Psoas muscle (tissue), 8 donors: ENCODE measurements around the gene SPACA4. TPM values are rescaled to one million over a fixed set of nuclear protein-coding genes. Genes with fewer than 3 reads are reported as not detected.

ENCODE experiments used
- ATAC-seq, 4 donors: fragments of 200-7000 bp; cut with Tn5 transposase; one replicate each; pipeline ENCODE4 v1.9.1; 2020; ENCODE audit warnings: moderate library complexity in 3 of 4, mild to moderate bottlenecking in 2 of 4
- DNase-seq, 2 donors: peaks; one replicate each; pipeline ENCODE4 v3.0.0-alpha.2; 2020
- H3K27ac ChIP-seq: fragments of 200-600 bp; one replicate; pipeline ENCODE4 v1.8.0; 2022
- H3K27me3 ChIP-seq, 3 donors: fragments of 200-600 bp in 1 of 3; one replicate each; pipeline versions ENCODE4 v1.6.1 to v1.8.0; 2013 to 2022; ENCODE audit warnings: low read length in 2 of 3, mild to moderate bottlenecking in 2 of 3, moderate library complexity in 1 of 3; ENCODE audit not compliant: insufficient read depth in 3 of 3
- H3K36me3 ChIP-seq, 2 donors: fragments of 200-600 bp in 1 of 2; one replicate each; pipeline versions ENCODE4 v1.6.1 to v1.8.0; 2013 to 2022; ENCODE audit warnings: low read depth in 1 of 2, mild to moderate bottlenecking in 1 of 2, moderate library complexity in 1 of 2; ENCODE audit not compliant: insufficient read depth in 1 of 2
- H3K4me1 ChIP-seq: fragments of 200-600 bp; one replicate; pipeline ENCODE4 v1.8.0; 2022
- H3K4me3 ChIP-seq: fragments of 200-600 bp; one replicate; pipeline ENCODE4 v1.8.0; 2022; ENCODE audit warnings: mild to moderate bottlenecking
- H3K9me3 ChIP-seq: fragments of 200-600 bp; one replicate; pipeline ENCODE4 v1.8.0; 2022
- CTCF ChIP-seq: fragments of 200-600 bp; IDR thresholded peaks from one replicate; pipeline ENCODE4 v1.8.0; 2022; ENCODE audit warnings: antibody characterized with exemption
- WGBS, 3 donors: extraction: QIAGEN DNeasy Blood & Tissue Kit; methylation state at CpG; one replicate each; pipeline versions ENCODE4 v1.1.6 to v1.1.7; 2013; 5-methylcytosine and 5-hydroxymethylcytosine counted together
- intact Hi-C, 2 donors: fragments of 100-400 bp; cut with DNase I; formaldehyde crosslinking; loops; one replicate each; pipeline versions ENCODE4 v1.11.0 to v1.14.2; 2022
- polyA plus RNA-seq, 3 donors: library from polyadenylated mRNA; stranded (reverse); fragments of 200-250 nt; gene quantifications; one replicate each; pipeline ENCODE4 v1.2.3, GENCODE V29; 2013
- total RNA-seq, 4 donors: library from RNA; stranded (reverse); fragmentation: NEBNext Ultra II Directional in 2 of 4; extraction: Animal tissue kit (Norgen Biotek cat#: 25700) in 2 of 4; gene quantifications; one replicate each; pipeline versions ENCODE4 v1.2.1 to v1.2.4, GENCODE V29; 2021 to 2023
- donor health status: healthy with polysubstance abuse.
- donor health status: DM: no; HTN: no; CAD: no; lungs with moderate emphysema.
- donor health status: Bipolar disorder and iron deficiency.
- donor health status: healthy.
- donor health status: DM: yes; HTN: yes; CAD: no.
- donor health status: DM: no; HTN: no; CAD: no.
- donor health status: DM: no; HTN: no; CAD: no.
- donor health status: DM: yes; HTN: yes; CAD: no.

Gene SPACA4
- total and polyA plus RNA-seq, 7 donors: not detected

- H3K4me1 ChIP-seq: peaks cover 55% of the 10 kb centered on the region
- intact Hi-C loops: loop anchor here in 1 of 2 donors (10.0 kb wide), 1 partner anchor 331 kb away; the partner anchor contains the start of gene FTL
- ATAC-seq (no peak), DNase-seq (no peak)
- no peaks in the 10 kb centered on the region for H3K27me3 ChIP-seq
- 12 to 33% (median 15%) methylated on average over 7 of the region's 7 CpGs for WGBS, 3 donors
- H3K9me3 ChIP-seq: no peaks in the 10 kb centered on the region
- TF ChIP-seq CTCF: no peak
- H3K36me3 ChIP-seq: peaks cover 0 to 7% of the 10 kb centered on the region in 2 donors
- H3K4me3 ChIP-seq: peak overlapping the region; percentile 87
- H3K27ac ChIP-seq: peak overlapping the region; percentile 97
Observed at GRCh38 chr19:48634036-48634342, 27.4 kb downstream of the SPACA4 start.

GRCh38 chr19:48634424-48635262 lies 28.1 kb downstream of the SPACA4 start:
- TF ChIP-seq CTCF: no peak

GRCh38 chr19:48635263-48635965 lies 28.9 kb downstream of the SPACA4 start:
- Histone ChIP-seq H3K27me3 (no peaks in the 10 kb centered on the region), H3K4me1 (peaks cover 50% of the 10 kb centered on the region), H3K36me3 (peaks cover 0 to 6% of the 10 kb centered on the region in 2 donors), H3K27ac (peak overlapping the region; percentile 97), H3K9me3 (no peaks in the 10 kb centered on the region), H3K4me3 (peak overlapping the region; percentile 87)
- peak; percentile 80 to 88 for DNase-seq
- intact Hi-C loops: loop anchor here in 1 of 2 donors (10.0 kb wide), 1 partner anchor 329 kb away; the partner anchor contains the start of gene FTL
- 0 to 1% (median 1%) methylated on average over 28 to 67 of the region's 67 CpGs for WGBS, 3 donors
- ATAC-seq: peak; percentile 57 to 61 (median 59)
- no peak for TF ChIP-seq CTCF

More at GRCh38 chr19:48634424-48635262, 28.1 kb downstream of the SPACA4 start:
- Histone ChIP-seq H3K27ac (peak overlapping the region; percentile 97), H3K36me3 (peaks cover 0 to 7% of the 10 kb centered on the region in 2 donors), H3K4me3 (peak overlapping the region; percentile 87), H3K9me3 (no peaks in the 10 kb centered on the region), H3K4me1 (peaks cover 55% of the 10 kb centered on the region), H3K27me3 (no peaks in the 10 kb centered on the region)
- DNase-seq (peak; percentile 98 to 99), ATAC-seq (peak; percentile 60 to 70 (median 64))
- intact Hi-C loops: loop anchor here in 1 of 2 donors (10.0 kb wide), 1 partner anchor 330 kb away; the partner anchor contains the start of gene FTL
- WGBS, 3 donors: 2 to 6% (median 3%) methylated on average over 21 to 37 of the region's 37 CpGs

GRCh38 chr19:48635966-48636858 lies 29.7 kb downstream of the SPACA4 start:
- Histone ChIP-seq H3K27me3 (no peaks in the 10 kb centered on the region), H3K4me3 (peak overlapping the region; percentile 87), H3K36me3 (no peaks in the 10 kb centered on the region), H3K9me3 (no peaks in the 10 kb centered on the region), H3K27ac (peak overlapping the region; percentile 97), H3K4me1 (peaks cover 42% of the 10 kb centered on the region)
- intact Hi-C loops: loop anchor here in 1 of 2 donors (10.0 kb wide), 1 partner anchor 329 kb away; the partner anchor contains the start of gene FTL
- ATAC-seq (no peak), DNase-seq (peak in 1 of 2 donors; percentile 75)
- TF ChIP-seq CTCF: no peak
- WGBS, 3 donors: 1 to 3% (median 1%) methylated on average over 33 to 35 of the region's 35 CpGs
